ENCODE results near the gene NUP98.

DNA sequence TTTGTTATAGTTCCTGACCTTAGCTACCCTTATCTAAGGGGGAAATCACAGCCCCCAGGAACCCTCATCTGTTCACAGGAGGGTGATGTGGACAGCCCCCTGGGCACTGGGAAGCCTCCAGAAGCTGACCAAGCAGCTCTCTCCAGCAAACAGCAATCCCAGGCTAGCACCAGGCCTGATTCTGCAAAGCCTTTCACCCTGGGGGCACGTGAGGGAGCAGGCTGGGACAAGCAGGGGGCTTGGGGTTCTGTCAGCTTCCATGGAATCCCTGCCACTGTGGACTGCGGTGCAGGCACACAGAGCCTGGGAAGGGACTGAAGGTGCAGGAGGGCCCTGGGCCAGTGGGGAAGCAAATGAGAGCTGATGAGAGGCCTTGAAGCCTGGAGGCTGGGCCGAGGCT, 13.1 kb upstream of the NUP98 start:
- TF ChIP-seq, protein P1, sequence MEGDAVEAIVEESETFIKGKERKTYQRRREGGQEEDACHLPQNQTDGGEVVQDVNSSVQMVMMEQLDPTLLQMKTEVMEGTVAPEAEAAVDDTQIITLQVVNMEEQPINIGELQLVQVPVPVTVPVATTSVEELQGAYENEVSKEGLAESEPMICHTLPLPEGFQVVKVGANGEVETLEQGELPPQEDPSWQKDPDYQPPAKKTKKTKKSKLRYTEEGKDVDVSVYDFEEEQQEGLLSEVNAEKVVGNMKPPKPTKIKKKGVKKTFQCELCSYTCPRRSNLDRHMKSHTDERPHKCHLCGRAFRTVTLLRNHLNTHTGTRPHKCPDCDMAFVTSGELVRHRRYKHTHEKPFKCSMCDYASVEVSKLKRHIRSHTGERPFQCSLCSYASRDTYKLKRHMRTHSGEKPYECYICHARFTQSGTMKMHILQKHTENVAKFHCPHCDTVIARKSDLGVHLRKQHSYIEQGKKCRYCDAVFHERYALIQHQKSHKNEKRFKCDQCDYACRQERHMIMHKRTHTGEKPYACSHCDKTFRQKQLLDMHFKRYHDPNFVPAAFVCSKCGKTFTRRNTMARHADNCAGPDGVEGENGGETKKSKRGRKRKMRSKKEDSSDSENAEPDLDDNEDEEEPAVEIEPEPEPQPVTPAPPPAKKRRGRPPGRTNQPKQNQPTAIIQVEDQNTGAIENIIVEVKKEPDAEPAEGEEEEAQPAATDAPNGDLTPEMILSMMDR (IDR thresholded peaks at IDR 0.05), result no peak
- TF ChIP-seq POLR2AphosphoS5 (IDR thresholded peaks at IDR 0.05) (no peak), POLR2A (IDR thresholded peaks at IDR 0.05) (no peak)
